Neuron (in vitro differentiated cells): ENCODE measurements around the gene ARL16.

Experiments used
- H2AFZ ChIP-seq: one replicate; pipeline ENCODE4 v1.6.1; 2013; ENCODE audit warnings: low read depth, mild to moderate bottlenecking, inconsistent platforms, low read length, moderate library complexity
- H3K27me3 ChIP-seq: one replicate; pipeline ENCODE4 v1.6.1; 2013; ENCODE audit warnings: low read length; ENCODE audit not compliant: insufficient read depth
- H3K36me3 ChIP-seq: one replicate; pipeline ENCODE4 v1.6.1; 2013; ENCODE audit warnings: low read length; ENCODE audit not compliant: insufficient read depth
- H3K4me1 ChIP-seq: one replicate; pipeline ENCODE4 v1.6.1; 2013; ENCODE audit warnings: low read length; ENCODE audit not compliant: insufficient read depth
- H3K4me3 ChIP-seq: 2 replicates; pipeline ENCODE4 v1.5.1; 2013; ENCODE audit warnings: mild to moderate bottlenecking, low read length, moderate library complexity
- H3K9me3 ChIP-seq: one replicate; pipeline ENCODE4 v1.6.1; 2013; ENCODE audit warnings: low read length

The ARL16 gene

DNA sequence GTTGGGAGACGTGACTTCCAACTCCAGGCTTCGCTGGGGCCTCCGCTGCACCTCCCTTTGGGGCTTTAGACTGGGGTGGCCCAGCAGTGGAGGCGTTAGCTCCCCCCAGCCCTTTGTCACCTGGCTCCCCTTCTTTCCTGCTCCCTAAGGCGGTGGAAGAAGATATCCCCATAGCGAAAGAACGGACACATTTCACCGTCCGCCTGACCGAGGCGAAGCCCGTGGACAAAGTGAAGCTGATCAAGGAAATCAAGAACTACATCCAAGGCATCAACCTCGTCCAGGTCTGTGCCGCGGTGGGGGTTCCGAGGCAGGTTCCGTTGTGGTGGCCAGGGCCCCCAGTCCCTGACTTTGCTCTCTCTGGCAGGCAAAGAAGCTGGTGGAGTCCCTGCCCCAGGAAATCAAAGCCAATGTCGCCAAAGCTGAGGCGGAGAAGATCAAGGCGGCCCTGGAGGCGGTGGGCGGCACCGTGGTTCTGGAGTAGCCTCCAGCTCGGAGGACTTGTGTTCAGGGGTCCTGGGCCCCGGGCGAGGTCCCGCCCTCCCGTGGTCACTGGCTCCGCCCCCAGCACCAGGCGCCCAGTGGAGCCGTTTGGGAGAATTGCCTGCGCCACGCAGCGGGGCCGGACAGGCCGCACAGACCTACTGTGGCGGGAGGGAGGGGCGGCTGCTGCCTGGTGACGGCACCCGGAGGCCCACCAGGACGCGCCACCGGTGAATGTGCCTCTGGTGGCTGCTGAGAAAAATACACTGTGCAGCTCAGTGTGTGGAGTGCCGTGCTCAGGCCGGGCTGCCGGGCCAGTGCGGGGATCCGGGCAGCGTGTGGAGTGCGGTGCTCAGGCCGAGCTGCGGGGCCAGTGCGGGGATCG is 23.4 kb upstream of the ARL16 start:
- H2AFZ ChIP-seq, result no peak overlapping the region
- peaks cover 34% of the 10 kb centered on the region for H3K36me3 ChIP-seq
- no peaks in the 10 kb centered on the region for H3K9me3 ChIP-seq
- H3K27me3 ChIP-seq, result no peaks in the 10 kb centered on the region
- H3K4me3 ChIP-seq, result no peak overlapping the region
- peaks cover 24% of the 10 kb centered on the region for H3K4me1 ChIP-seq

DNA sequence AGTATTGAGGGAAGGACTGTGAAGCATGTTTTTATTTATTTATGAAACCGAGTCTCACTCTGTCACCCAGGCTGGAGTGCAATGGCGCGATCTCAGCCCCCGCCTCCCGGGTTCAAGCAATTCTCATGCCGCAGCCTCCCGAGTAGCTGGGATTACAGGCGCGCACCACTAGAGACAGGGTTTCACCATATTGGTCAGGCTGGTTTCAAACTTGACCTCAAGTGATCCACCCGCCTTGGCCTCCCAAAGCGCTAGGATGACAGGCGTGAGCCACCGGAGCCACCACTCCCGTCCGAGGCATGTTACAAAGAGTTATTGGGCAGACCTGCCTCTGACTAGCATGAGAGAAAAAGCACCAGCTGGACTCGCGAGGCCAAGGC is 22.6 kb upstream of the ARL16 start:
- H3K4me1 ChIP-seq, result peaks cover 28% of the 10 kb centered on the region
- no peak overlapping the region for H3K4me3 ChIP-seq
- H3K27me3 ChIP-seq, result no peaks in the 10 kb centered on the region
- H2AFZ ChIP-seq, result no peak overlapping the region
- H3K36me3 ChIP-seq, result peaks cover 40% of the 10 kb centered on the region
- H3K9me3 ChIP-seq, result no peaks in the 10 kb centered on the region

DNA sequence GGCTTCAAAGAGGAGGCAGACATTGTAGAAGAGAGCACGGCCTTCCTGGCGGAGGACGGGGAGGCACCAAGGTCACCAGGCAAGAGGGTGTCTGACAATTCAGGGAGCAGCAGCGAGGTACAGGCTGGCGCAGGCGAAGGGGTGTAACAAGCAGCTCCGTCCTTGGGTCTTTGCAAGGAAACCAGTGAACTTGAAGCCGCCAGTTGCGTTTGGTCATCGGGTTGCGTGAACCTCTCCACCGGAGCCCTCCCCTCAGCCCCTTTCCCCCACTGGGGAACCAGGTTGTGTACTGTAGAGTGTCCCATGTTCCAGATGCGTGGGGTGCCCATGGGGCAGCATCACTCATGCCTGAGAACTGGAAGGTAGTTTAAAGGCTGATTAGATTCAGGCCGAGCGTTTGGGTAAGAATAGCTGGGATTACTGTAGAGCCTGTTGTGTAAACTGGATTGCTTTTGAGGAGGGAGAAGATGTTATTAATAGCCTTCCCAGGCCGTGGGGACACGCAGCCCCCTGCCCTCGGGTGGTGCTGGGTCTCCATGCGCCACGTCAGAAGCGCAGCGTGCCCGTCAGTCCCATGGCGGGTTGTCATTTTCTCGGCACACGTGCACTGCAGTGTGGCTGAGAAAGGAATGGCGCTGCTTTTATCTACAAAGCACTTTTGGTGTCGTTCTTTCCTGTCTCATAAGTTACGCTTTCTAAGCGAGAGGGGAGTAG is 22.1 kb upstream of the ARL16 start:
- no peaks in the 10 kb centered on the region for H3K27me3 ChIP-seq
- no peaks in the 10 kb centered on the region for H3K9me3 ChIP-seq
- H3K36me3 ChIP-seq, result peaks cover 46% of the 10 kb centered on the region
- peaks cover 26% of the 10 kb centered on the region for H3K4me1 ChIP-seq
- H3K4me3 ChIP-seq, result no peak overlapping the region
- H2AFZ ChIP-seq, result no peak overlapping the region

DNA sequence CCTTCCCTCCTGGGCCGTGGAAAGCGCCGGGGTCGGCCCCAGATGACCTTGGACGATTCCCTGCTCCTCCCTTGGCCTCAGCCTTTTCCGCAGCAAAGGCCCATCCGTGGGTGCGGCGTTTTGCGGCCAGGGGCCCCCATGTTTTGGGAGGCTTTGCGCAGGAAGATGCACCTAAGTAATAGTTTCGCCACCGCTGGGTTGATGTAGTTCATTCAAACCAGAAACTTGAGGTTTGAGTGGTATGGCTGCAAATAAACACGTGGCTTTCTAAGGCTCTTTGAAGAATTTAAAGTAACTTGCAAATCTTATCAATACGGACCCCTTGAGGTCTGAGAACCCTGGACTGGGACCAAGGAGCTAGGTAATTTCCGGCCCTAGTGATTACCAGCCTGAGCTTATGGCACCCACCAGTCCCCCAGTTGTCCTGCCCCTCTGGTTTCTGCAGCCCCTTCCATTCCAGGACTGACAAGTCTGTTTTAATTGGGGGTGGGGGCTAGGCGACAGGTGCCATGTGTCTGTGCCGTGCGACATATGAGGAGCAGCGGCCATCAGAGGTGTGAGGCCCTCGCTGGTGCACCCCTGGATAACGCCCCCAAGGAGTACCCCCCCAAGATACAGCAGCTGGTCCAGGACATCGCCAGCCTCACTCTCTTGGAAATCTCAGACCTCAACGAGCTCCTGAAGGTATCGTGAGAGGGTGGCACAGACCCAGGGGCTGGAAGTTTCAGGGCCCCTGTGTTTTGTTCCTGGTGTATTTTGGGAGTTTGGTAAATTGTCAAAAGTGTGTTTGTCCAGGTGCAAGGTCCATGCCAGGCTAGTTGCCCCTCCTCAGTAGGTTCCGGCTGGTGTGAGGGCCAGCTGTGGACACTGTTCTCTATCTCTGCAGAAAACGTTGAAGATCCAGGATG is 20.4 kb upstream of the ARL16 start:
- no peaks in the 10 kb centered on the region for H3K9me3 ChIP-seq
- peak overlapping the region; percentile 29 for H2AFZ ChIP-seq
- peaks cover 49% of the 10 kb centered on the region for H3K36me3 ChIP-seq
- no peaks in the 10 kb centered on the region for H3K27me3 ChIP-seq
- peak overlapping the region; percentile 86 for H3K4me3 ChIP-seq
- peaks cover 25% of the 10 kb centered on the region for H3K4me1 ChIP-seq

DNA sequence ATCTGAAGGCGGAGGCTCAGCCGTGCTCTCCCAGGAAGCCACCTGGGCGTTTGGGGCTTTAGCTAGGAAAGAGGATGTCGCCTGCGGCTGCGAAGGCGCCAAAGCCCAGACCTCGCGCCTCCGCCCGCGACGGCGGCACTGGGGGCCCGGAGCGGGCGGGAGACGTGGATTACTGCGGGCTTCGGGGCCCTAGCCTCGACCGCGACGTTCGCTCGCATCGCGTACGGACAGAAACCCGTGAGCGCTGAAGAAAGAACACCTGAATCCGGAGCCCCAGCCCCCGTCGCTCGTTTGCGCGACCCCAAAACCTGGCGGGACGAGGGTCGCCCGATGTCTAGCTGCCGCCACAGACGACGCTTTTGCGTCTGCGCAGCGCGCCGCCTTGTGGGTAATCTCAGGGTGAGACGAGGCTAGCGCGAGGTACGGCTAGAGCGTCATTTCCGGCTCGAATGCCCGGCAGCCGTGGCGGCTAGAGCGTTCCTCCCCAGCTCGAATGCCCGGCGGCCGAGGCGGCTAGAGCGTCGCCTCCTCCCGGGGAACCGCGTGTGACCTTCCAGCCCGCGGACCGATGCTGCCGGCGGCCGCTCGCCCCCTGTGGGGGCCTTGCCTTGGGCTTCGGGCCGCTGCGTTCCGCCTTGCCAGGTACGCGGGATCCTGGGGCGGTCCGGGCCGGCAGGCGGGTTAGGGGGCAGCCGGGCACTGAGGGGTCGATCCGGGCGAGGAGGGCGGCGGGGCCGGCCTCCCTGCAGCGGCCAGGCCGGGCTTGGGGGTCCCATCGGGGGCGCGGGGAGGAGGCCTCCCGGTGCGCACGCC is 19.5 kb upstream of the ARL16 start, which contains the start of gene MRPL12:
TSS of gene MRPL12 (plus strand) at position 434 of the 813 bp plus-strand sequence. CDS start at position 569, 135 bp downstream.
- no peaks in the 10 kb centered on the region for H3K9me3 ChIP-seq
- H3K4me1 ChIP-seq, result peaks cover 25% of the 10 kb centered on the region
- peak within 1 kb of the TSS; percentile 86 for H3K4me3 ChIP-seq
- H3K36me3 ChIP-seq, result peaks cover 54% of the 10 kb centered on the region
- peak within 1 kb of the TSS; percentile 29 for H2AFZ ChIP-seq
- no peaks in the 10 kb centered on the region for H3K27me3 ChIP-seq

DNA sequence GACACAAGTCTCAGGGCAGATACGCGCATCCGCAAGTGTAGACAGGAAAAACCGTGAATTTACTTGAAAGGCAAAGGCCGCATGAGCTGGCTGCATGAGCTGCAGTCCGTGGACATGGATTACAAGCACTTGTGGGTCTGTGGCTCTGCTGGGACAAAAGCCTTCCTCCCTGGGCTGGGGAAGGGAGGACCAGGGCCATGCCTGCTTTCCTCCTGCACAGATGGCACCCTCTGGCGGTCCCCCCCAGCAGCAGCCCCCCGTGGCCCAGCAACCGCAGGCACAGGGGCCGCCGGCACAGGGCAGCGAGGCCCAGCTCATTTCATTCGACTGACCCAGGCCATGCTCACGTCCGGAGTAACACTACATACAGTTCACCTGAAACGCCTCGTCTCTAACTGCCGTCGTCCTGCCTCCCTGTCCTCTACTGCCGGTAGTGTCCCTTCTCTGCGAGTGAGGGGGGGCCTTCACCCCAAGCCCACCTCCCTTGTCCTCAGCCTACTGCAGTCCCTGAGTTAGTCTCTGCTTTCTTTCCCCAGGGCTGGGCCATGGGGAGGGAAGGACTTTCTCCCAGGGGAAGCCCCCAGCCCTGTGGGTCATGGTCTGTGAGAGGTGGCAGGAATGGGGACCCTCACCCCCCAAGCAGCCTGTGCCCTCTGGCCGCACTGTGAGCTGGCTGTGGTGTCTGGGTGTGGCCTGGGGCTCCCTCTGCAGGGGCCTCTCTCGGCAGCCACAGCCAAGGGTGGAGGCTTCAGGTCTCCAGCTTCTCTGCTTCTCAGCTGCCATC is 17.9 kb upstream of the ARL16 start:
- Histone ChIP-seq H3K36me3 (peaks cover 55% of the 10 kb centered on the region), H2AFZ (no peak overlapping the region), H3K27me3 (no peaks in the 10 kb centered on the region), H3K4me3 (peak overlapping the region; percentile 86), H3K4me1 (peaks cover 25% of the 10 kb centered on the region), H3K9me3 (no peaks in the 10 kb centered on the region)

DNA sequence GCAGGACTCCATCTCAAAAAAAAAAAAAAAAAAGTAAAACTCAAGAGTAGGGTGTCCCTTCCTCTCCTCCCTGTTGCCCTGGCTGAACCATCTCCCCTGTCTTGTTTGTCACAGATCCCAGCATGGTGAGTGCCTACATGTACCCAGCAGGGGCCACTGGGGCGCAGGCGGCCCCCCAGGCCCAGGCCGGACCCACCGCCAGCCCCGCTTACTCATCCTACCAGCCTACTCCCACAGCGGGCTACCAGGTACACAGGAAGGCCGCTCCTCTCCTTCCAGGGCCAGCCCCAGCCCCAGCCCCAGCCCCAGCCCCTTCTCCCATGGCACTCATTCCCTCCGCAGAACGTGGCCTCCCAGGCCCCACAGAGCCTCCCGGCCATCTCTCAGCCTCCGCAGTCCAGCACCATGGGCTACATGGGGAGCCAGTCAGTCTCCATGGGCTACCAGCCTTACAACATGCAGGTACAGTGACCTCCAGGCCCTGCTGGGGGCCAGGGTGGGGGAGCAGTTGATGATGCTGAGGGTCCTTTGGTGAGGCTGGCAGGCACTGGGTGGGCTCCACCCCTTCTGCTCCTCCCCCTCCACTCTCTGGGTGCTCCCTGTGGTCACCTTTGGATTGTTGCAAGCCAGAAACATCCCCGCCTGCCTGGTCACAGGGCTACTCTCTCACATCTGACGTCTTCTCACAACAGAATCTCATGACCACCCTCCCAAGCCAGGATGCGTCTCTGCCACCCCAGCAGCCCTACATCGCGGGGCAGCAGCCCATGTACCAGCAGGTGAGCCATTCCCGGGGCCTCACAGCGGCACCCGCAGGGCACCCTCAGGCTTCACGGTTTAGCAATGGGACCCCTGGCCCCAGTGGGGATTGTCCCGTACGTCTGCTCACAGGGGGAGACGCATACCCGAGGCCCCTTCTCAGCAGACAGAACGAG is 17.0 kb upstream of the ARL16 start:
- H2AFZ ChIP-seq, result no peak overlapping the region
- no peak overlapping the region for H3K4me3 ChIP-seq
- no peaks in the 10 kb centered on the region for H3K9me3 ChIP-seq
- H3K36me3 ChIP-seq, result peaks cover 56% of the 10 kb centered on the region
- no peaks in the 10 kb centered on the region for H3K27me3 ChIP-seq
- peaks cover 25% of the 10 kb centered on the region for H3K4me1 ChIP-seq

DNA sequence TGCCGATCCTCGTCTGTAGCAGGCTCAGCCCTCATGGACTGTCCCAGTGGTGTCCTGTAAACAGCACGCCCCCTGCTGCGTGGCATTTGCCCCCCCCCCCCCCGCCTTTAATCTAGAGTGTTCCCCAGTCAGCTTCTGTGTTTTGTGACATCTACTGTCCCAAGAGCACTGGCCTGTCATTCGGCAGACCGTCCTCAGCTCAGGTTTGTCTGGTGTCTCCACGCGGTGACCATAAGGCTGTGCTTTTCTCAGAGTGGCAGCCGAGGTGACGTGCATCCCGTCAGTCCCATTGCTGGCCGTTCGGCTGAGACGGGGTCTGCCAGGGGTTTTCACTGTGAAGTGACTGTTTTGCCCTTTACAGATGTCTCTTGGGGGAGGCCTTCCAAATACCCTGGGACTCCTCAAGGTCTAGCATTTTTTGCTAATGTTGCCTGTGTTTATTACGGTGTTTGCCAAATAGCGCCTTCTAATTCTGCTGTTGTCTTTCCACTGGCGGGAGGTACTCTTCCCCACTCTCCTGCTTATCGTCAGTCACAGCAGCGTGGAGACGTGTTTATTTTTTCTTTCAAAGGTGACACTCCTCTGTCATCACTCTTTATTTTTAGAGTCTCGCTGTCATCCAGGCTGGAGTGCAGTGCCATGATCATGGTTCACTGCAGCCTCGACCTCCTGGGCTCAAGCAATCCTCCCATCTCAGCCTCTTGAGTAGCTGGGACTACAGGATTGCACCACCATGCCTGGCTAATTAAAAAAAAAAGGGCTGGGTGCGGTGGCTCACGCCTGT is 13.9 kb upstream of the ARL16 start:
- H3K9me3 ChIP-seq, result no peaks in the 10 kb centered on the region
- H3K27me3 ChIP-seq, result no peaks in the 10 kb centered on the region
- no peak overlapping the region for H2AFZ ChIP-seq
- no peak overlapping the region for H3K4me3 ChIP-seq
- peaks cover 15% of the 10 kb centered on the region for H3K4me1 ChIP-seq
- peaks cover 75% of the 10 kb centered on the region for H3K36me3 ChIP-seq

DNA sequence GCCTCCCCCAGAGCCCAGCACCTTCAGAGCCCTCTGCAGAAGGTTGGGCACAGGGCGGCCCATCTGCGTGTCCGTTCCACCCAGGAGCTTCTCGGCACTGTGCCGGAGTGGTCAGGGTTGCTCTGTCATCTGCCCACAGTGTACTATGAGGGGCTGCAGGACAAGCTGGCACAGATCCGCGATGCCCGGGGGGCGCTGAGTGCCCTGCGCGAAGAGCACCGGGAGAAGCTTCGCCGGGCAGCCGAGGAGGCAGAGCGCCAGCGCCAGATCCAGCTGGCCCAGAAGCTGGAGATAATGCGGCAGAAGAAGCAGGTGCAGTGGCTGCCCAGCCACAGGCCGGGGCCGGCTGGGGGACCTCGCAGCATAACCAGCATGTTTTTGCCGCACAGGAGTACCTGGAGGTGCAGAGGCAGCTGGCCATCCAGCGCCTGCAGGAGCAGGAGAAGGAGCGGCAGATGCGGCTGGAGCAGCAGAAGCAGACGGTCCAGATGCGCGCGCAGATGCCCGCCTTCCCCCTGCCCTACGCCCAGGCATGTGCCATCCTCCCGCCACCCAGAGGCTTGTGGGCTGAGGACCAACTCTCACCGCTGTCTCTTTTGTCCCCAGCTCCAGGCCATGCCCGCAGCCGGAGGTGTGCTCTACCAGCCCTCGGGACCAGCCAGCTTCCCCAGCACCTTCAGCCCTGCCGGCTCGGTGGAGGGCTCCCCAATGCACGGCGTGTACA is 12.8 kb upstream of the ARL16 start:
- H3K36me3 ChIP-seq, result peaks cover 80% of the 10 kb centered on the region

DNA sequence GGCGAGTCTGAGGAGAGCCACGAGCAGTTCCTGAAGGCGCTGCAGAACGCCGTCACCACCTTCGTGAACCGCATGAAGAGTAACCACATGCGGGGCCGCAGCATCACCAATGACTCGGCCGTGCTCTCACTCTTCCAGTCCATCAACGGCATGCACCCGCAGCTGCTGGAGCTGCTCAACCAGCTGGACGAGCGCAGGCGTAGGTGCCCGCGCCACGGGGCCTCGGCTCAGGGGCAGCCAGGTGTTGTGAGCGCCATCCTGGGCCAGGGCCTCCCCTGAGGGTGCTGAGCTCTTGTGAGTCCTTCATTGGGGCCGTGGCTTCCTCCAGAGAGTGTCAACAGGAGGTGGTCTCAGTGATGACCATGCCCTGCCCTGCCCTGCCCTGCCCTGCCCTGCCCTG is 12.2 kb upstream of the ARL16 start:
- no peak overlapping the region for H3K4me3 ChIP-seq
- peaks cover 77% of the 10 kb centered on the region for H3K36me3 ChIP-seq
- no peaks in the 10 kb centered on the region for H3K27me3 ChIP-seq
- H3K9me3 ChIP-seq, result no peaks in the 10 kb centered on the region
- H2AFZ ChIP-seq, result no peak overlapping the region
- H3K4me1 ChIP-seq, result no peaks in the 10 kb centered on the region

More for the DNA sequence above, 12.8 kb upstream of the ARL16 start:
- Histone ChIP-seq H3K9me3 (no peaks in the 10 kb centered on the region), H3K4me1 (peaks cover 5% of the 10 kb centered on the region), H2AFZ (no peak overlapping the region), H3K4me3 (no peak overlapping the region), H3K27me3 (no peaks in the 10 kb centered on the region)
